CD4-positive, alpha-beta T cell treated with Interferon alpha-2 for 1 hour (primary cell): Measurements from ENCODE around the gene KRTAP8-1.

ENCODE experiments used
- DNase-seq, 2 donors: peaks; one replicate each; pipeline ENCODE4 v3.0.0-alpha.2; 2020 to 2022

KRTAP8-1 gene, protein sequence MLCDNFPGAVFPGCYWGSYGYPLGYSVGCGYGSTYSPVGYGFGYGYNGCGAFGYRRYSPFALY

DNA sequence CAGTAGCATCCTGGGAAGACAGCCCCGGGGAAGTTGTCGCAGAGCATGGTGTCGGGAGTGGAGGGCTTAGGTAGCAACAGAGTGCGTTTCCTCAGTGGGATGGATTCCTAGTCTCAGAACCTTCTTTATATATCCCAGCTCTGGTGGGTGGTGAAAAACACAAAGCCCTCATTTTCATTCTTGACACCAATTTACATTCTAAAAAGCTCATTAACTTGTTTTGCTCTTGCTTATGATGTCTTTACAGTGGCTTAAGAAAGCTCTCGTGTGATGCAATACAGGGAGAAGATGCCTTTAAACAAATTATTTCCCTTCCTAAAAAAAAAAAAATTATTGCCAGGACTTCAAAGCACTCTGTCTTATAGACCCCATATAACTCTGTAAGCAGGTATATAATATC, at the start of gene KRTAP8-1:
KRTAP8-1 (minus strand) TSS at position 101 of the 400 bp plus-strand sequence; CDS start at position 47, 54 bp downstream.
- DNase-seq, result no peak

DNA sequence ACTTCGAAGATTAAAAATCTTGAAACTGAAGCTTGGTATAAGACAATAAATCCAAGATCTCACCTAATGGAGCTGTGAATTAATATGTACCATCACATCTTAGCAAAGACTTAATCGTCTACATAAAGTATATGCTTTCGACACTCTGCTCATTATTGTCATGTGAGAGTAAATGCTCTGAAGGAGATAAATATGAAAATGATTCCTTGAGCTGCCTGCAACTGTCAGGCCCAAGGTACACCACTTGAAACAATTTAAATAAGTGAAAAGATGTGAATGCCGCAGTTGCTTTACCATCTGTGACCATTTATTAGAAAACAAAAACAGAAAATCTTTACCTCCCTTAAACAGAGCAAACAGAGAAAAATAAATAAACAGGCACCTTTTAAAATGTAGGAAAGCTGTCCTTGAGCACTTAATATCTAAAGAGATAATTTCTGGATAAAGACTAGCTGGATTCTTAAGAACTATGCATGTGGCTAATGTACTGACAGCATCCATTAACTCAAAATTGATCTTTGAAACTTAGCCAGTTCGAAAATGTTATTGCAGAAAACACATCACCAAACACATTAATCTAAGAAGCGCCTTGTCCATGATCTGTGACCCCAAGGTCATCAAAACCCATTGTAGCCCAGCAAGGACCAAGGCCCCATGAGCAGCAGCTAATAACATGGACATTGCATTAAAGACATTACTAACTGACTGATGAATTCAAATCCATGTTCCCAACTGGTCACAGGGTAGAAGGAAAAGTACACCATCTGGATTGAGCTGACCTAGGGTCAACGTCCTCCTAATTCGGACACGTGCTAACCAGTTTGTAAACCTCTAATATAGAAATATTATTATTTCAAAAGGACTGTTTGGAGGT, 34.8 kb upstream of the KRTAP8-1 start:
- DNase-seq, result no peak

- no peak for DNase-seq
These were observed 29.9 kb upstream of the KRTAP8-1 start for GRCh38 chr21:30842990-30843389.

DNA sequence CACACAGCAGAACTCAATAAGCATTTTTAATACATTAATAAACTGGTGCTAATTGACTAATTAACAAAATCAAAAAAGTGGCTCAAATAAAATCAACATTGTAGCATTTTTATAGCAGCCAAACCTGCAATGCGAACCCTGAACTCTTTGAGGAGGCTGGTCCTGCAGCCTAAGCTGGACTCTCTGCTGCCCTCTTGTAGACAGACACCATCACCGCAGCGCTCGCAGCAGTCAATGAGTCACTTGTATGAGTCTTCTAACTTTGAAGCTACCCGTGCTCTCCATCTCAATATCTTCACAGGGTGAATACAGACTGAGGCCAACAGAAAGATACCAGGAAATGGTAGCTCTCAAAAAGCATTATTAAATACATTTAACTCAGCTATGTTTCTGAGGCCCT, 26.2 kb upstream of the KRTAP8-1 start:
- no peak for DNase-seq

DNA sequence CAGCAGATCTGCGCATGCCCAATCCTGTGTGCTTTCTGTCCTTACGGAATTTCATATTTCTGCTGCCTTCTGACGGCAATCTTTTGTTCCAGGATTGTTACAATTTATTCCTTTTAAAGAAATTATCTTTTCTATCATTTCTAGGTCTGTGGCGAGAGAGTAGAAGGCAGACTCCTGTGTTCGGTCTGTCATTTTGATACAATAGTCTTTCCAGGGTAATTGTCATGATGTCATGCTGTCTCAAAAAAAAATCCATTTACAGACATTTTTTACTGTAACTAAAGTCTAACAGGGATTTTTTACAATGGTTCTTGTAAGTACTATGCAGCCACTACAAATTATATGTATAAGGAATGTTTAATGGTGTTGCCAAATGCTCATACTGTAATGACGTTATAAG, 25.5 kb upstream of the KRTAP8-1 start:
- DNase-seq, result no peak

- DNase-seq, result peak; percentile 4 to 52
These were observed 18.2 kb upstream of the KRTAP8-1 start for GRCh38 chr21:30831194-30831765.

DNA sequence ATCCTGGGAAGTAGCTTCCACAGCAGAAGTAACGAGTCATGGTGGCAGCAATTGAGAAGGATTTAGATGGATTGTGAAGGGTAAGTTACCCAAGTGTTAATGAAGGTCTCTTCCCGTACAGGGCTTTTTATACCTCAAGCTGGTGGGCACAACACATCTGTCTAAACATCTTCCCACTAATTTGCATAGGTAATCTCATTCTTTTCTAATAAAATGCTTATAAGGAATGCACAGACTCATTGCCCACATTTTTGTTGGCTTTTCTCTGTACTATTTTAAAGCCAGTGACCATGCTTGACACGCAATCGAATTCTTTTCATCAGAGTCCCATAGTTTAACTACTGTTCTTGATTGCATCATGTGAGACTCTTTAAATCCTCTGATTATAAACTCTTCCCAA, 16.6 kb upstream of the KRTAP8-1 start, which contains the start of gene KRTAP7-1:
KRTAP7-1 (minus strand) TSS at position 101 of the 400 bp plus-strand sequence; CDS start at position 40, 61 bp downstream.
- no peak for DNase-seq

- no peak for DNase-seq
These were observed 6.0 kb upstream of the KRTAP8-1 start for GRCh38 chr21:30818837-30819610.

GRCh38 chr21:30800605-30801004, 12.5 kb downstream of the KRTAP8-1 start:
- no peak for DNase-seq

DNA sequence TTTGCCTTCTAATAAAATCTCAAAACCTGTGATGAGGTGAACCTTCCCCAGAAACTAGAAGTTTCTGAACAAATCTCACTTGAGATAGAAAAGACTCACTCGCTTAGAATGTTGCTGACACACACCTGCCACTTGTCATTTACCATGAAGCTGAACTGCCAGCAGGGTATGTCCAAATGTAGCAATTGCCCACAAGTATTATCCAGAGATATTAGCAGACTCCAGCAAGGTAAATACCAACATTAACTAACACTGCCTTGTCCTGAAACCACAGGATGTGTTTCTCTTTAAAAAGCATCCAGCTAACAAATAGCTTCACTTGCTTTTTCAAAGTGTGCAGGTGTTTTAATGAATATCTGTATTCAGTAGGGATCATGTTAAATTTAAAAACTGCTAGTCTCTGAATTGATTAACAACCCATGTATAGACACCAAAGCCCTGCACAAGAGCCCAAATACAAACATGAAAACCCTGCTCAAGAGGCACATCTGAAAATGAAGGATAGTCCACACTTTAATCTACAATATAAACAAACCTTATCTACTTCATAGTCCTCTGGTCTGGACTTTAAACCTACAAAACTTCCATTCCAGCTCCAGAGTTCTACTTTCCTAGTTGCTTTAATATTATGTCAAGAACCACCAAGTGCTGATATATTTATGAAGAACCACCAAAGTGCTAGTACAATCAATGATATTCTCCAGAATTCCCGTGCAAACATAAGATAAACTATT, 19.3 kb downstream of the KRTAP8-1 start:
- DNase-seq, result no peak

DNA sequence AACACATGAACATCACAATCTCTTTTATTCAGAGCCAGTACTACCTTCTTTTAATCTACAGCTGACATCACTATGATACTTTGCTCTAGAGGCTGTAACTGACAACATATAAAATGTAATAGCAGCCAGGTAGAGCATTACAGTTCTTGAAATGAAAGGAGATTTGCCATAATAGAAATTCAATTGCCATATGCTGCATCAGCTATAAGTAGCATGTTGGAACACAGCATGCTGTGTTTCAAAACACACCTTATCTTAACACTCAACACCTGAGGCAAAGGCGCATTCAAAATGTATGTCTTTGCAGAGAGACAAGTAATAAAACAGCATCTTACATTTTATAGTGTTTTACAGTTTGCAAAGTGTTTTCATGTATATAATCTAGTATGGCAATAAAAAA, 33.8 kb downstream of the KRTAP8-1 start:
- DNase-seq, result no peak

GRCh38 chr21:30769724-30770431, 43.2 kb downstream of the KRTAP8-1 start:
- DNase-seq, result no peak
